Activated T-cell treated with anti-CD3 and anti-CD28 coated beads, Interleukin-2, amount 50 U/mL, for 48 hours (primary cell): ENCODE measurements around the gene NBAS.
A peak's percentile ranks its signal among the peaks of the same experiment; 100 is the strongest.

ENCODE experiments used
- DNase-seq, 2 experiments: peaks; one replicate each; pipeline ENCODE4 v3.0.0-alpha.2; 2020

NBAS gene

GRCh38 chr2:15187702-15188101 is 373.4 kb downstream of the NBAS start:
- no peak for DNase-seq

DNA sequence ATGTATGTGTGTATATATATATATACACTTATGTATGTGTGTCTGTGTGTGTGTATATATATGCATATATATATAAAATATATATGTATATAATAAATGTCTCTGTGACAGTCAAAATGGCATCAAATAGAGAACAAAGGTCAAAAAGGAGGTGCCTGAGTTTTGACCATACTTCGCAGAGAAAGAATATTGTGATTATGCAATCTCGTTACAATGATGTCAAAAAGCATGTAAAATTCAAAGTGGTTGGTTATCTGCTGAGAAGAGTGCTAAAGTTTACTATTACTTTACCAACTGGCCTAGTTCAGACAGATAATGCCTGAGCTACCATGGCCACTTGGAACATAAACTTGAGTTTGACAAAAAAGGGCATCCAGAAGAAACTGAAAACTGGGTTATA is 375.0 kb downstream of the NBAS start:
- DNase-seq: no peak

- no peak for DNase-seq
These were observed 376.6 kb downstream of the NBAS start for GRCh38 chr2:15184491-15184890.

DNA sequence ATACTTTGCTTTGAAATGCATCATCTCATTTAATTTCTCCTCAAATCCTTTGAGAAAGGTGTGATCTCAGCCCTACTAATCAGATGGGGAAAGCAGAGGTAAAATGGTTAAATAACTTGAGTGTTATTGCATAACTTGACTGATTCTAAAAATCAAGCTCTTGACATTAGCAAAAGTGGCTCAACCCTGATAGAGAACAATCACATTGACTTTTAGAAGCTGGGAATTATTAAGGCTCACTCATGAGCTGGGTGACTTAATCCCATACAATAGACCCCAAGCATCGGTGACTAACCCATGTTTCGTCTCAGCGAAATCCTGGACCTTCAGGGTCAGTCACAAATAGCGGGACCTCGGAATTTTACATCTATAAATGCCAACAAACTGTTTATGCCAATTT is 378.9 kb downstream of the NBAS start:
- DNase-seq: no peak

GRCh38 chr2:15181092-15181745 is 379.9 kb downstream of the NBAS start:
- DNase-seq: no peak

- no peak for DNase-seq
These were observed 380.8 kb downstream of the NBAS start for GRCh38 chr2:15180379-15180778.

GRCh38 chr2:15178946-15179345 is 382.2 kb downstream of the NBAS start:
- no peak for DNase-seq

DNA sequence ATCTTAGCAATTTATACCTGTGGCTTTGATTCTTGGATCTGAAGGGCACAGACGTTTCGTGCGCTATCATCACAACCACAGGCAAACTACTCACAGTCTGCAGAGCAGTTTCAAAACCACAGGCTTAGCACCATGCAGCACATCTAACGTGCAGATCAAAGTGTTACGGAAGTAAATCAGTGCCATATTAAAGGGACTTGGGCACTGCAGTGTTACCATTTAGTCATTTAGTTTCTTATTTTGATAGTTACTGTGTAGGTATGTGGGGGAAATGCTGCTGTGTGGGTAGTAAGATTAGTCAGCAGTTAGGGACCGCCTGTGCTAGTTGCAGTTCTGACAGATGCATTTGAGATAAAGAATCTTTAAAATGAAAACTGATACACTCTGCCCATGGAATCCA is 384.0 kb downstream of the NBAS start:
- peak; percentile 61 to 72 for DNase-seq

GRCh38 chr2:15176604-15177003 is 384.5 kb downstream of the NBAS start:
- DNase-seq: no peak

GRCh38 chr2:15174567-15174966 is 386.6 kb downstream of the NBAS start:
- no peak for DNase-seq

DNA sequence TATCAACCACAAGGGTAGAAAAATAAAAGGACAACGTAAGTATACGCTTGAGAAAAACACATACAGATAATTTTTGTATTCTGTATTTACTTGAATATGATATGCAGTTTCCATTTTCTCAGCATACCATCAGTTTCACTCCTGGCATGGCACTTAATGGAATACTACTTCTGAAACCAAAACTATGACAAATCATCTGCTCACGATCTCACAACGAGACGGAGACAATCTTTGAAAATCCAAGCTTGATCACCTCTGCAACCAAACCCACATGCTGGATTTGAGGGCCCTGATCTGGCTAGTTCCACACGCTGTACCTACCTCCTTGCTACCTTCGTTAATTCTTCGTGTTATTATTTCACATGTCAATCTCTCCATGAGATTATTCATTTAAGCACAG is 387.6 kb downstream of the NBAS start:
- no peak for DNase-seq

DNA sequence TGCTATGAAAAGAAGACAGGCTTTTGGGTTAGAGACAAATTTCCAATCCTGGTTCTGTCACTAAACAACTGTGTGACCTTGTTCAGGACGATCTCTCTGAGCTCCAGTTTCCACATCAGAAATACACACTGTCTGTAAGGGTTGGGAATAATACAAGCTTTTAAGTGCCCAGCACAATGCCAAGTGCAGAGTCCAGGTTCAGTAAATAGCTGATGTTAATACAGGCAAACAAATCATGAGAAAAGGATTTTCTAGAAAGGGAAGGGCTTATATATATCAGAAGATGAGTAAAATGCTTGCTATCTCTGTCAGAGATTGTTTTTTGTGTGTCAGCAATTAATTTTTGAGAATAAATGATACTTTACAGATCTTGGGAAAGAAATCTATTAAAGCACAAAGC is 388.3 kb downstream of the NBAS start:
- DNase-seq: no peak

DNA sequence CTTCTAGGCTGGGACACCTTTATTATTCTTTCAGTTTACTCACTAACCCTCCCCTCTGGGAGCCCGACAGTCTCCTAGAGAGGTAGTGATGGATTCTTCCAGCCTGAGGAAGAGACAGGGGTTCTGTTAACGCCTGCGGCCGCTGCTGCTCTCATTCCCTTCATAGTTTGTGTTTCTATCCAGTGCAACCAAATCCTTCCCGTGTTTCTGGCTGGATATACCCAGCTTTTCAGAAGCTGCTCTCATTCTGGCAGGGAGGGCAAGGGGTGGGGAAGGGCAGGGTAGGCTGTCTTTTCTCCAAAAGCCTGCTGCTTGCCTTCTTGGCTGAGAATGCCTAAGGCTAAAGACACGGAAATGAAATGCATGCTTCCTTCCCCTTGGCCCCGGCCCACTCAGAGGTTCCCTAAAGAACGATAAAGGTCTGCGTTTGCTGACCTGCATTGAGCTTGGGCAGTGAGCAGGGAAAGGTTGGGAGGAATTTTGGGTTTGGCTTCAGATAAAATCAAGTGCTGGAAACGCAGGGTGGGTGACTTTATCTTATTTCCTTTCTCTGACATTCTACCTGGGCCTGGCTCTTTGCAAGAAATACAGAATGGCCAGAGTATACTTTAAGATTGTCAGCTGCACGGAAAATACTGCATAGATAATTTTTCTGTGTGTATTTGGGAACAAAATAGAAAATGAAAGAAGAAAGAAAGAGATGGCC is 390.9 kb downstream of the NBAS start:
- DNase-seq: no peak

GRCh38 chr2:15169326-15170069 is 391.6 kb downstream of the NBAS start:
- DNase-seq: no peak

- no peak for DNase-seq
These were observed 393.0 kb downstream of the NBAS start for GRCh38 chr2:15168116-15168515.

DNA sequence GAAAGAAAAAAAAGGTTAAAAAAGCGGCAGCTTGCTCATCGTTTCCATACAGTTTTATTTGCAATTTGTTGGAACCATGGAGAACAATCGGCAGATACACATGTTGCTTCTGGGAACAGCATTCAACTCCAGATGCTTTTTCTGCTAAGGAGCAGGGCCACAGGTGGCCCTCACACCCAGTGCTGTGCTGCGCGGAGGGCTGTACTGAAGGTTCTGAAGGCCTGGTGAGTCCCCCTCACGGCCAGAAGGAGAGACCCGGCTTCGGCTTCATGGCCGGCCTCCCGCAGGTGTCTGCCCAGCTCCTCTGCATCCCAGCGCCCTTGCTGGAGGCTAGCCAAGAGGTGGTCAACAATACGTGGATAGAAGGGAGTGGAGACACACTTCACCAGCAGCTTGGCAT is 394.3 kb downstream of the NBAS start:
- DNase-seq: no peak

- no peak for DNase-seq
These were observed 397.8 kb downstream of the NBAS start for GRCh38 chr2:15163326-15163725.

DNA sequence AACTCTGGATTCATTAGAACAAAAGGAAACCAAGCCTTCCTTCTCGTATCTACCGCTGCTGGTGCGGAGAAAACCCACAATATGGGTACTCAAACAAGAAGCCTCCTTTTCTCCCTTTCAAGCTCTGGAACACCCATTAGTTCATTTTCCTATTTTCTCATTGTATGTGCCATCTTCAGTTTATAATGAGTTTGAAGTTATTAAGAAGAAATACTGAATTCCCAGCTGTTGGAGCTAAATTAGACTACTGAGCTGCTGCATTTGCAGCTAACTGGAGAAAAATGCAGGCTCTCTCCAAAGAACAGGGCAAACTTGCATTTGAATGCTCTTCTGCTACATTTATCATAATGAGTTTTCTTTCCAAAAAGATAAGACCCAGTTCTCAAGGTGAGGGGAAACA is 398.5 kb downstream of the NBAS start:
- no peak for DNase-seq

GRCh38 chr2:15160201-15160991 is 400.7 kb downstream of the NBAS start:
- DNase-seq: no peak

GRCh38 chr2:15159751-15160177 is 401.4 kb downstream of the NBAS start:
- no peak for DNase-seq

GRCh38 chr2:15159206-15159605 is 401.9 kb downstream of the NBAS start:
- no peak for DNase-seq

- DNase-seq: no peak
These were observed 402.6 kb downstream of the NBAS start for GRCh38 chr2:15158532-15158931.

- no peak for DNase-seq
These were observed 403.0 kb downstream of the NBAS start for GRCh38 chr2:15158100-15158499.
